Ovary (tissue), 3 donors: ENCODE results near the gene POMT1.

ENCODE experiments used
- CTCF ChIP-seq, 3 donors: fragments of 450-650 bp in 2 of 3; fragments of 200-600 bp in 1 of 3; IDR thresholded peaks; one replicate each; pipeline versions ENCODE4 v1.5.1 to v1.8.0; 2016 to 2022; ENCODE audit warnings: antibody characterized with exemption in 3 of 3, mild to moderate bottlenecking in 1 of 3
- POLR2A ChIP-seq: fragments of 450-650 bp; IDR thresholded peaks from one replicate; pipeline ENCODE4 v1.6.1; 2017; ENCODE audit warnings: antibody characterized with exemption, mild to moderate bottlenecking, moderate library complexity
- donor health status: DM: no; HTN: no; CAD: no.

DNA sequence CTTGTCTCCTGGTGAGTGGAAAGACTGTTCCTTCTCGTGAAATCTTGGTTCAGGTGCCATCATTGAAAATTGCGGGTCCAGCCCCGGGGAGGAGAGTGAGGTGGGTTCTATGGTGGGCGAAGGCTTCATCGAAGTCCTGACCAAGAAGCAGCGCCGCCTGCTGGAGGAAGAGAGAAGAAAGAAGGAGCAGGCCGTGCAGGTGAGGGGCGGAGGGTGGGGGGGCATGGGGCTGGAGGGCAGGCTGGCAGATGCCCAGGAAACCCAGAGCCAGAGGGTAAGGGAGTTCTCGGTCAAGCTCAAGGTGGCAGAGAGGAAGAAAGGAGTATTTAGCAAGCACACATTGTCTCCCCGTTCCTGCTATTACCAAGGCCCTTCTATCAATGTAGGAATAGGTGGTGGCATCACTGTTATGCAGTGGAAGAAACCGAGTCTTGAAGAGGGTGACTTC lies 24.3 kb upstream of the POMT1 start:
- TF ChIP-seq CTCF (IDR thresholded peaks at IDR 0.05), result peak; percentile 24 to 32 (median 24)
- no peak for TF ChIP-seq POLR2A
